K562 (cell line): Measurements from ENCODE around the gene PSORS1C2.

ENCODE experiments used
- CCNT2 ChIP-seq: IDR thresholded peaks from 2 replicates; pipeline ENCODE4 v1.6.1; 2011; ENCODE audit warnings: borderline replicate concordance, low read depth, mild to moderate bottlenecking, moderate library complexity, mixed read lengths, low read length; ENCODE audit not compliant: insufficient read length; ENCODE audit errors: extremely low read depth
- GABPA ChIP-seq: fragments of 200-800 bp; sonication (Bioruptor generic); conservative IDR thresholded peaks from 2 replicates; pipeline ENCODE4 v1.6.1; 2016; ENCODE audit warnings: low read depth, missing genetic modification characterization, missing compliant biosample characterization
- KDM1A ChIP-seq, 2 experiments: fragments of 450-650 bp; IDR thresholded peaks; 2 replicates each; pipeline ENCODE4 v1.6.1; 2016; ENCODE audit warnings: mild to moderate bottlenecking in 2 of 2
- POLR2A ChIP-seq: fragments of 450-650 bp; conservative IDR thresholded peaks from 2 replicates; pipeline ENCODE4 v1.6.1; 2016
- POLR2AphosphoS5 ChIP-seq: IDR thresholded peaks from 2 replicates; pipeline ENCODE4 v1.6.1; 2011; ENCODE audit warnings: mild to moderate bottlenecking, low read depth, low read length, moderate library complexity; ENCODE audit not compliant: control insufficient read depth, insufficient read depth
- RAD21 ChIP-seq, 2 experiments: fragments of 250-450 bp in 1 of 2; fragments of 450-650 bp in 1 of 2; sonication (Bioruptor Pico) in 1 of 2; formaldehyde crosslinking in 1 of 2; IDR thresholded peaks in 1 of 2; conservative IDR thresholded peaks in 1 of 2; 2 replicates each; pipeline versions ENCODE4 v1.4.0 to v1.8.0; 2020 to 2022; ENCODE audit warnings: mild to moderate bottlenecking in 2 of 2, moderate library complexity in 1 of 2
- ZNF324 ChIP-seq: fragments of 250-450 bp; sonication (Bioruptor Pico); IDR thresholded peaks from 2 replicates; pipeline ENCODE4 v1.4.0; 2020; ENCODE audit warnings: mild to moderate bottlenecking
- TF ChIP-seq, protein P1 (sequence below): sonication (generic); formaldehyde crosslinking; IDR thresholded peaks from 2 replicates; pipeline ENCODE4 v1.8.0; 2022; ENCODE audit warnings: mild to moderate bottlenecking, missing genetic modification reagents
- TF ChIP-seq, protein P2 (sequence below): IDR thresholded peaks from 2 replicates; pipeline ENCODE4 v1.6.1; 2014; ENCODE audit warnings: antibody characterized with exemption
- TF ChIP-seq, protein P3 (sequence below): sonication (generic); formaldehyde crosslinking; IDR thresholded peaks from 2 replicates; pipeline ENCODE4 v1.8.1; 2023; ENCODE audit warnings: mild to moderate bottlenecking, missing genetic modification reagents
- TF ChIP-seq, protein P4 (sequence below), 3 experiments: IDR thresholded peaks in 2 of 3; conservative IDR thresholded peaks in 1 of 3; 2 replicates each; pipeline ENCODE4 v1.5.1; 2011 to 2012; ENCODE audit warnings: low read length in 3 of 3, mild to moderate bottlenecking in 3 of 3, control low read depth in 2 of 3, improper control_type of control experiment in 1 of 3, inconsistent platforms in 1 of 3, low read depth in 1 of 3, mixed read lengths in 1 of 3, moderate library complexity in 1 of 3; ENCODE audit not compliant: insufficient read depth in 2 of 3
- TF ChIP-seq, protein P5 (sequence below), 2 experiments: IDR thresholded peaks; 2 replicates each; pipeline ENCODE4 v1.6.1; 2012; ENCODE audit warnings: improper control_type of control experiment in 2 of 2, low read depth in 2 of 2, low read length in 2 of 2, borderline replicate concordance in 1 of 2

DNA sequence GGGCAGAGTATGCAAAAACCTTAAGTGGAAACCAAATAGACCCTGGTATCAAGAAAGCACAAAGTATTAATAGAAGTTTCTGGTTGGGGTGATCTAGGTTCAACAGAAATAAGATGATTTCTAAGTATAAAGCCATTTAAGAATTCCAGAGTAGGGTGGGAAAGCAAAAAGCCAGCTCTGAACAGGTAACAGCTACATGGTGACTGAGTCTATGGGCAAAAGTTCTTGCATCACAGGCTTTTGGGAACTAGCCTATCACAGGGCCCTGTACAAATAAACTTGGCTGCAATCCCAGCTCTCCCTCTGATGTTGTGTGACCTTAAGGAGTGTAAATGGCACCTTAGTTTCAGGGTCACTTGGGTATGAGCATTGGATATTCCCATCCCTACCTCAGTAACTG lies 25.1 kb upstream of the PSORS1C2 start:
- TF ChIP-seq CCNT2 (no peak), GABPA (tag) (no peak), RAD21 (CRISPR knock-in tag; conservative IDR thresholded peaks at IDR 0.05 in 1 of 2, IDR thresholded peaks at IDR 0.05 in 1 of 2) (no peak), KDM1A (IDR thresholded peaks at IDR 0.05) (no peak), POLR2A (no peak), POLR2AphosphoS5 (no peak), ZNF324 (CRISPR knock-in tag) (no peak)
- TF ChIP-seq, protein P1, sequence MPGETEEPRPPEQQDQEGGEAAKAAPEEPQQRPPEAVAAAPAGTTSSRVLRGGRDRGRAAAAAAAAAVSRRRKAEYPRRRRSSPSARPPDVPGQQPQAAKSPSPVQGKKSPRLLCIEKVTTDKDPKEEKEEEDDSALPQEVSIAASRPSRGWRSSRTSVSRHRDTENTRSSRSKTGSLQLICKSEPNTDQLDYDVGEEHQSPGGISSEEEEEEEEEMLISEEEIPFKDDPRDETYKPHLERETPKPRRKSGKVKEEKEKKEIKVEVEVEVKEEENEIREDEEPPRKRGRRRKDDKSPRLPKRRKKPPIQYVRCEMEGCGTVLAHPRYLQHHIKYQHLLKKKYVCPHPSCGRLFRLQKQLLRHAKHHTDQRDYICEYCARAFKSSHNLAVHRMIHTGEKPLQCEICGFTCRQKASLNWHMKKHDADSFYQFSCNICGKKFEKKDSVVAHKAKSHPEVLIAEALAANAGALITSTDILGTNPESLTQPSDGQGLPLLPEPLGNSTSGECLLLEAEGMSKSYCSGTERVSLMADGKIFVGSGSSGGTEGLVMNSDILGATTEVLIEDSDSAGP (CRISPR knock-in tag): no peak
- TF ChIP-seq, protein P2, sequence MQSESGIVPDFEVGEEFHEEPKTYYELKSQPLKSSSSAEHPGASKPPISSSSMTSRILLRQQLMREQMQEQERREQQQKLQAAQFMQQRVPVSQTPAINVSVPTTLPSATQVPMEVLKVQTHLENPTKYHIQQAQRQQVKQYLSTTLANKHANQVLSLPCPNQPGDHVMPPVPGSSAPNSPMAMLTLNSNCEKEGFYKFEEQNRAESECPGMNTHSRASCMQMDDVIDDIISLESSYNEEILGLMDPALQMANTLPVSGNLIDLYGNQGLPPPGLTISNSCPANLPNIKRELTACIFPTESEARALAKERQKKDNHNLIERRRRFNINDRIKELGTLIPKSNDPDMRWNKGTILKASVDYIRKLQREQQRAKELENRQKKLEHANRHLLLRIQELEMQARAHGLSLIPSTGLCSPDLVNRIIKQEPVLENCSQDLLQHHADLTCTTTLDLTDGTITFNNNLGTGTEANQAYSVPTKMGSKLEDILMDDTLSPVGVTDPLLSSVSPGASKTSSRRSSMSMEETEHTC: no peak
- TF ChIP-seq, protein P3, sequence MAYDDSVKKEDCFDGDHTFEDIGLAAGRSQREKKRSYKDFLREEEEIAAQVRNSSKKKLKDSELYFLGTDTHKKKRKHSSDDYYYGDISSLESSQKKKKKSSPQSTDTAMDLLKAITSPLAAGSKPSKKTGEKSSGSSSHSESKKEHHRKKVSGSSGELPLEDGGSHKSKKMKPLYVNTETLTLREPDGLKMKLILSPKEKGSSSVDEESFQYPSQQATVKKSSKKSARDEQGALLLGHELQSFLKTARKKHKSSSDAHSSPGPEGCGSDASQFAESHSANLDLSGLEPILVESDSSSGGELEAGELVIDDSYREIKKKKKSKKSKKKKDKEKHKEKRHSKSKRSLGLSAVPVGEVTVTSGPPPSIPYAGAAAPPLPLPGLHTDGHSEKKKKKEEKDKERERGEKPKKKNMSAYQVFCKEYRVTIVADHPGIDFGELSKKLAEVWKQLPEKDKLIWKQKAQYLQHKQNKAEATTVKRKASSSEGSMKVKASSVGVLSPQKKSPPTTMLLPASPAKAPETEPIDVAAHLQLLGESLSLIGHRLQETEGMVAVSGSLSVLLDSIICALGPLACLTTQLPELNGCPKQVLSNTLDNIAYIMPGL (CRISPR knock-in tag): no peak
- TF ChIP-seq, protein P4, sequence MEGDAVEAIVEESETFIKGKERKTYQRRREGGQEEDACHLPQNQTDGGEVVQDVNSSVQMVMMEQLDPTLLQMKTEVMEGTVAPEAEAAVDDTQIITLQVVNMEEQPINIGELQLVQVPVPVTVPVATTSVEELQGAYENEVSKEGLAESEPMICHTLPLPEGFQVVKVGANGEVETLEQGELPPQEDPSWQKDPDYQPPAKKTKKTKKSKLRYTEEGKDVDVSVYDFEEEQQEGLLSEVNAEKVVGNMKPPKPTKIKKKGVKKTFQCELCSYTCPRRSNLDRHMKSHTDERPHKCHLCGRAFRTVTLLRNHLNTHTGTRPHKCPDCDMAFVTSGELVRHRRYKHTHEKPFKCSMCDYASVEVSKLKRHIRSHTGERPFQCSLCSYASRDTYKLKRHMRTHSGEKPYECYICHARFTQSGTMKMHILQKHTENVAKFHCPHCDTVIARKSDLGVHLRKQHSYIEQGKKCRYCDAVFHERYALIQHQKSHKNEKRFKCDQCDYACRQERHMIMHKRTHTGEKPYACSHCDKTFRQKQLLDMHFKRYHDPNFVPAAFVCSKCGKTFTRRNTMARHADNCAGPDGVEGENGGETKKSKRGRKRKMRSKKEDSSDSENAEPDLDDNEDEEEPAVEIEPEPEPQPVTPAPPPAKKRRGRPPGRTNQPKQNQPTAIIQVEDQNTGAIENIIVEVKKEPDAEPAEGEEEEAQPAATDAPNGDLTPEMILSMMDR (IDR thresholded peaks at IDR 0.05 in 2 of 3, conservative IDR thresholded peaks at IDR 0.05 in 1 of 3; ENCODE audit: insufficient read depth in 2 of 3, low read depth in 1 of 3, low read length in 3 of 3): no peak
- TF ChIP-seq, protein P5, sequence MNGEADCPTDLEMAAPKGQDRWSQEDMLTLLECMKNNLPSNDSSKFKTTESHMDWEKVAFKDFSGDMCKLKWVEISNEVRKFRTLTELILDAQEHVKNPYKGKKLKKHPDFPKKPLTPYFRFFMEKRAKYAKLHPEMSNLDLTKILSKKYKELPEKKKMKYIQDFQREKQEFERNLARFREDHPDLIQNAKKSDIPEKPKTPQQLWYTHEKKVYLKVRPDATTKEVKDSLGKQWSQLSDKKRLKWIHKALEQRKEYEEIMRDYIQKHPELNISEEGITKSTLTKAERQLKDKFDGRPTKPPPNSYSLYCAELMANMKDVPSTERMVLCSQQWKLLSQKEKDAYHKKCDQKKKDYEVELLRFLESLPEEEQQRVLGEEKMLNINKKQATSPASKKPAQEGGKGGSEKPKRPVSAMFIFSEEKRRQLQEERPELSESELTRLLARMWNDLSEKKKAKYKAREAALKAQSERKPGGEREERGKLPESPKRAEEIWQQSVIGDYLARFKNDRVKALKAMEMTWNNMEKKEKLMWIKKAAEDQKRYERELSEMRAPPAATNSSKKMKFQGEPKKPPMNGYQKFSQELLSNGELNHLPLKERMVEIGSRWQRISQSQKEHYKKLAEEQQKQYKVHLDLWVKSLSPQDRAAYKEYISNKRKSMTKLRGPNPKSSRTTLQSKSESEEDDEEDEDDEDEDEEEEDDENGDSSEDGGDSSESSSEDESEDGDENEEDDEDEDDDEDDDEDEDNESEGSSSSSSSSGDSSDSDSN (IDR thresholded peaks at IDR 0.05; ENCODE audit: borderline replicate concordance in 1 of 2, low read depth in 2 of 2, low read length in 2 of 2): no peak
